H1 (cell line): ENCODE results near the gene UBR2. TPM values are rescaled to one million over a fixed set of nuclear protein-coding genes. Genes with fewer than 3 reads are reported as not detected.

Experiments used
- CTCF ChIA-PET: fragments of 300-600 bp; sonication (Branson Sonifier 250); formaldehyde crosslinking; loops from one replicate; lab custom pipeline; 2021; ENCODE audit not compliant: partially characterized antibody; lab: Charles Lee
- POLR2A ChIA-PET: fragments of 300-600 bp; sonication (Branson Sonifier 250); formaldehyde crosslinking; loops from one replicate; lab custom pipeline; 2021; ENCODE audit warnings: inconsistent platforms; ENCODE audit not compliant: partially characterized antibody; lab: Charles Lee
- DNase-seq, 2 experiments: peaks; one replicate each; pipeline versions ENCODE4 v3.0.0 to v3.0.0-alpha.2; 2010 to 2022; ENCODE audit warnings: low spot score in 2 of 2, low read depth in 1 of 2, mixed read lengths in 1 of 2
- FAIRE-seq: peaks from 2 replicates; lab custom pipeline; 2011; peaks lifted over from hg19 to GRCh38; lab: Jason Lieb, UNC
- H2AFZ ChIP-seq: 2 replicates; pipeline ENCODE4 v1.8.1; 2012; ENCODE audit warnings: low read length, inconsistent platforms
- H2AK5ac ChIP-seq: 2 replicates; pipeline ENCODE4 v1.6.1; 2013; ENCODE audit warnings: low read depth, low read length
- H2BK120ac ChIP-seq: replicated peaks from 2 replicates; pipeline ENCODE3; 2013; ENCODE audit warnings: low read depth, low read length, inconsistent platforms
- H2BK12ac ChIP-seq: 2 replicates; pipeline ENCODE4 v1.6.1; 2013; ENCODE audit warnings: low read depth, low read length
- H2BK15ac ChIP-seq: 2 replicates; pipeline ENCODE4 v1.6.1; 2013; ENCODE audit warnings: low read length
- H2BK20ac ChIP-seq: 2 replicates; pipeline ENCODE4 v1.6.1; 2013; ENCODE audit warnings: low read length
- H2BK5ac ChIP-seq: 2 replicates; pipeline ENCODE4 v1.6.1; 2013; ENCODE audit warnings: low read depth, low read length
- H3K14ac ChIP-seq: 2 replicates; pipeline ENCODE4 v1.6.1; 2013; ENCODE audit warnings: inconsistent platforms; ENCODE audit not compliant: insufficient read length
- H3K18ac ChIP-seq: 2 replicates; pipeline ENCODE4 v1.6.1; 2013; ENCODE audit warnings: low read length; ENCODE audit errors: extremely low read depth
- H3K23ac ChIP-seq: 2 replicates; pipeline ENCODE4 v1.6.1; 2013; ENCODE audit warnings: inconsistent platforms; ENCODE audit not compliant: insufficient read length
- H3K23me2 ChIP-seq: 2 replicates; pipeline ENCODE4 v1.6.1; 2013; ENCODE audit warnings: low read depth, low read length
- H3K27ac ChIP-seq: 2 replicates; pipeline ENCODE4 v1.6.1; 2011; ENCODE audit warnings: low read depth, low read length, inconsistent platforms
- H3K27me3 ChIP-seq, 4 experiments: replicated peaks in 1 of 4; 1 replicate in 1 of 4; 2 replicates in 3 of 4; pipeline versions ENCODE4 v1.6.1 to v1.8.1; 2011 to 2013; ENCODE audit warnings: low read length in 3 of 4, mild to moderate bottlenecking in 3 of 4, inconsistent platforms in 2 of 4, mixed read lengths in 2 of 4, moderate library complexity in 1 of 4; ENCODE audit not compliant: control insufficient read depth in 3 of 4, insufficient read depth in 3 of 4; ENCODE audit errors: extremely low read depth in 1 of 4
- H3K36me3 ChIP-seq, 4 experiments: 2 replicates each; pipeline versions ENCODE4 v1.6.1 to v1.8.1; 2011 to 2013; ENCODE audit warnings: mild to moderate bottlenecking in 4 of 4, low read length in 3 of 4, moderate library complexity in 2 of 4, control low read depth in 1 of 4, inconsistent platforms in 1 of 4; ENCODE audit not compliant: insufficient read depth in 4 of 4, control insufficient read depth in 2 of 4
- H3K4ac ChIP-seq: replicated peaks from 2 replicates; pipeline ENCODE3; 2013; ENCODE audit warnings: low read length, low read depth, mixed read lengths, inconsistent platforms; ENCODE audit not compliant: insufficient read length
- H3K4me1 ChIP-seq, 4 experiments: replicated peaks in 1 of 4; 1 replicate in 1 of 4; 2 replicates in 3 of 4; pipeline versions ENCODE4 v1.6.1 to v1.8.1; 2011 to 2013; ENCODE audit warnings: low read length in 3 of 4, inconsistent platforms in 2 of 4, mixed read lengths in 1 of 4; ENCODE audit not compliant: insufficient read depth in 4 of 4, control insufficient read depth in 3 of 4
- H3K4me2 ChIP-seq, 2 experiments: 2 replicates each; pipeline versions ENCODE4 v1.6.1 to v1.8.1; 2011 to 2013; ENCODE audit warnings: low read depth in 2 of 2, low read length in 2 of 2, control low read depth in 1 of 2, inconsistent platforms in 1 of 2, mild to moderate bottlenecking in 1 of 2; ENCODE audit not compliant: insufficient read depth in 1 of 2
- H3K4me3 ChIP-seq, 4 experiments: fragments of 200-600, 300-600 bp in 1 of 4; sonication (generic), shearing (Covaris generic), sonication (Bioruptor Twin) in 1 of 4; 2 replicates each; pipeline versions ENCODE4 v1.5.1 to v1.8.1; 2011 to 2016; ENCODE audit warnings: low read length in 4 of 4, low read depth in 3 of 4, control low read depth in 2 of 4, inconsistent platforms in 2 of 4, mild to moderate bottlenecking in 2 of 4, mixed read lengths in 1 of 4, moderate library complexity in 1 of 4; ENCODE audit not compliant: insufficient read depth in 2 of 4; ENCODE audit errors: extremely low read depth in 1 of 4
- H3K56ac ChIP-seq: replicated peaks from 2 replicates; pipeline ENCODE3; 2013; ENCODE audit warnings: low read depth, mild to moderate bottlenecking, mixed read lengths, low read length, inconsistent platforms; ENCODE audit not compliant: insufficient read length
- H3K79me1 ChIP-seq: 2 replicates; pipeline ENCODE4 v1.6.1; 2013; ENCODE audit warnings: low read depth, low read length, control low read depth
- H3K79me2 ChIP-seq, 2 experiments: 2 replicates each; pipeline versions ENCODE4 v1.6.1 to v1.8.1; 2012 to 2013; ENCODE audit warnings: low read length in 2 of 2, mild to moderate bottlenecking in 2 of 2, inconsistent platforms in 1 of 2; ENCODE audit not compliant: insufficient read depth in 2 of 2, control insufficient read depth in 1 of 2
- H3K9ac ChIP-seq, 4 experiments: replicated peaks in 1 of 4; 1 replicate in 1 of 4; 2 replicates in 3 of 4; pipeline versions ENCODE4 v1.6.1 to v1.8.1; 2011 to 2013; ENCODE audit warnings: low read depth in 3 of 4, low read length in 3 of 4, control low read depth in 2 of 4, mild to moderate bottlenecking in 2 of 4, moderate library complexity in 2 of 4, inconsistent platforms in 1 of 4; ENCODE audit errors: extremely low read depth in 1 of 4
- H3K9me3 ChIP-seq, 2 experiments: 2 replicates each; pipeline versions ENCODE4 v1.6.1 to v1.8.1; 2012 to 2013; ENCODE audit warnings: mild to moderate bottlenecking in 2 of 2, moderate library complexity in 2 of 2, control low read depth in 1 of 2, inconsistent platforms in 1 of 2, low read depth in 1 of 2, low read length in 1 of 2, mixed read lengths in 1 of 2; ENCODE audit not compliant: insufficient read depth in 2 of 2
- H4K20me1 ChIP-seq, 2 experiments: replicated peaks in 1 of 2; 2 replicates each; pipeline versions ENCODE3 to v1.8.1; 2011 to 2013; ENCODE audit warnings: inconsistent platforms in 2 of 2, low read length in 2 of 2, mild to moderate bottlenecking in 1 of 2; ENCODE audit not compliant: insufficient read depth in 2 of 2, control insufficient read depth in 1 of 2
- H4K5ac ChIP-seq: 2 replicates; pipeline ENCODE4 v1.6.1; 2013; ENCODE audit warnings: low read length, low read depth, mixed read lengths, inconsistent platforms; ENCODE audit not compliant: insufficient read length
- H4K8ac ChIP-seq: 2 replicates; pipeline ENCODE4 v1.8.0; 2013; ENCODE audit warnings: mild to moderate bottlenecking, moderate library complexity, low read length, inconsistent platforms; ENCODE audit not compliant: insufficient read depth; ENCODE audit errors: extremely low read depth
- H4K91ac ChIP-seq: replicated peaks from 2 replicates; pipeline ENCODE3; 2013; ENCODE audit warnings: low read length, mixed read lengths, inconsistent platforms; ENCODE audit not compliant: insufficient read length
- ATF3 ChIP-seq: IDR thresholded peaks from 2 replicates; pipeline ENCODE4 v1.6.1; 2011; ENCODE audit warnings: low read depth, mild to moderate bottlenecking, low read length; ENCODE audit not compliant: insufficient read depth
- BACH1 ChIP-seq: IDR thresholded peaks from 2 replicates; pipeline ENCODE4 v1.6.1; 2012; ENCODE audit warnings: low read length, improper control_type of control experiment
- BCL11A ChIP-seq, 2 experiments: IDR thresholded peaks; one replicate each; pipeline ENCODE4 v1.6.1; 2011; ENCODE audit warnings: low read depth in 2 of 2, low read length in 2 of 2, mild to moderate bottlenecking in 2 of 2
- BRCA1 ChIP-seq: IDR thresholded peaks from 2 replicates; pipeline ENCODE4 v1.6.1; 2012; ENCODE audit warnings: low read depth, low read length, improper control_type of control experiment
- CTBP2 ChIP-seq: IDR thresholded peaks from 2 replicates; pipeline ENCODE4 v1.7.0; 2011; ENCODE audit warnings: borderline replicate concordance, mild to moderate bottlenecking, moderate library complexity, mixed read lengths, low read length; ENCODE audit not compliant: insufficient read depth, insufficient read length
- EGR1 ChIP-seq: IDR thresholded peaks from 2 replicates; pipeline ENCODE4 v1.6.1; 2011; ENCODE audit warnings: low read depth, low read length, borderline replicate concordance
- GABPA ChIP-seq: IDR thresholded peaks from 2 replicates; pipeline ENCODE4 v1.6.1; 2011; ENCODE audit warnings: mild to moderate bottlenecking, low read length, moderate library complexity, borderline replicate concordance; ENCODE audit not compliant: insufficient read depth
- KDM1A ChIP-seq: fragments of 200-600, 300-600 bp; sonication (generic); IDR thresholded peaks from 2 replicates; pipeline ENCODE4 v1.7.1; 2016; ENCODE audit warnings: mild to moderate bottlenecking, low read length, borderline replicate concordance
- MAFK ChIP-seq: IDR thresholded peaks from 2 replicates; pipeline ENCODE4 v1.6.1; 2012; ENCODE audit warnings: low read depth, mild to moderate bottlenecking, improper control_type of control experiment, low read length
- POLR2AphosphoS5 ChIP-seq: IDR thresholded peaks from 2 replicates; pipeline ENCODE4 v1.6.1; 2011; ENCODE audit warnings: low read depth, low read length
- POU5F1 ChIP-seq: IDR thresholded peaks from 2 replicates; pipeline ENCODE4 v1.6.1; 2011; ENCODE audit warnings: low read depth, mild to moderate bottlenecking, low read length, moderate library complexity
- SAP30 ChIP-seq: fragments of 300-600 bp; sonication (generic); IDR thresholded peaks from 2 replicates; pipeline ENCODE4 v1.7.1; 2012; ENCODE audit warnings: low read length, moderate library complexity, mild to moderate bottlenecking, inconsistent platforms; ENCODE audit not compliant: insufficient read depth, insufficient replicate concordance
- SIRT6 ChIP-seq: IDR thresholded peaks from one replicate; pipeline ENCODE4 v1.7.1; 2012; ENCODE audit warnings: low read length, inconsistent platforms
- SP2 ChIP-seq: IDR thresholded peaks from 2 replicates; pipeline ENCODE4 v1.6.1; 2012; ENCODE audit warnings: mild to moderate bottlenecking, low read length, inconsistent platforms
- USF2 ChIP-seq: IDR thresholded peaks from 2 replicates; pipeline ENCODE4 v1.6.1; 2011; ENCODE audit warnings: low read length, improper control_type of control experiment
- polyA plus RNA-seq, 7 experiments: library from polyadenylated mRNA; depleted of rRNA in 3 of 7; stranded (reverse) in 5 of 7; unstranded in 2 of 7; fragments of >200 nt in 5 of 7; fragments of 200-250 nt in 2 of 7; gene quantifications; 1 replicate in 5 of 7; 2 replicates in 1 of 7; 4 replicates in 1 of 7; pipeline versions ENCODE4 v1.2.1 to v1.2.3, GENCODE V29; 2011 to 2013; ENCODE audit warnings: missing spikeins in 2 of 7, mixed read lengths in 2 of 7
- total RNA-seq: library from RNA; stranded (reverse); fragmentation: NEBNext Ultra II Directional; extraction: Animal tissue kit (Norgen Biotek cat#: 25700); gene quantifications from 2 replicates; pipeline ENCODE4 v1.2.1, GENCODE V29; 2021

UBR2 gene
- total and polyA plus RNA-seq, 2 of the 8 experiments (the other 6 are each of a cell fraction or from before 2014, with no cell fraction given), result 6.5 to 19.5 TPM

GRCh38 chr6:42604150-42604549 lies 40.3 kb downstream of the UBR2 start:
- Histone ChIP-seq H2BK12ac (no peak overlapping the region), H2BK5ac (no peak overlapping the region), H3K79me1 (no peaks in the 10 kb centered on the region), H4K5ac (no peak overlapping the region), H3K4me2 (no peak overlapping the region), H3K4me3 (no peak overlapping the region), H4K8ac (no peak overlapping the region), H3K14ac (no peak overlapping the region), H3K4me1 (no peaks in the 10 kb centered on the region), H3K18ac (no peak overlapping the region), H3K36me3 (peaks cover 0 to 14% (median 1%) of the 10 kb centered on the region in 4 experiments; a peak in 2 of 8 replicates), H2BK20ac (no peak overlapping the region), H4K91ac (no peak overlapping the region), H3K23me2 (no peaks in the 10 kb centered on the region), H2AFZ (no peak overlapping the region), H3K27me3 (no peaks in the 10 kb centered on the region), H4K20me1 (peaks cover 0 to 3% of the 10 kb centered on the region in 2 experiments), H3K9ac (no peak overlapping the region), H3K56ac (no peak overlapping the region), H2BK15ac (no peak overlapping the region), H3K4ac (no peak overlapping the region), H2AK5ac (no peak overlapping the region), H2BK120ac (no peak overlapping the region), H3K9me3 (no peaks in the 10 kb centered on the region), H3K79me2 (no peaks in the 10 kb centered on the region), H3K23ac (no peak overlapping the region), H3K27ac (no peak overlapping the region)
- no peak for FAIRE-seq
- CTCF ChIA-PET, result no interaction called here
- POLR2A ChIA-PET, result no interaction called here
- DNase-seq, result no peak
- TF ChIP-seq BRCA1 (no peak), EGR1 (no peak), SAP30 (no peak), KDM1A (no peak), GABPA (no peak), POLR2AphosphoS5 (no peak), SP2 (no peak), BACH1 (no peak), BCL11A (IDR thresholded peaks at IDR 0.05; ENCODE audit: low read depth in 2 of 2, low read length in 2 of 2) (no peak), POU5F1 (no peak), MAFK (no peak), CTBP2 (no peak), USF2 (no peak), ATF3 (no peak), SIRT6 (no peak)
